IMR-90 (cell line): ENCODE measurements around the gene TBC1D8. TPM values are rescaled to one million over a fixed set of nuclear protein-coding genes. Genes with fewer than 3 reads are reported as not detected.

Experiments
- ATAC-seq: fragments of 200-7000 bp; cut with Tn5 transposase; 2 replicates; pipeline ENCODE4 v1.9.1; 2020; ENCODE audit warnings: low read depth, mild to moderate bottlenecking, moderate library complexity
- BruUV-seq: library from RNA; stranded (reverse); fragments of 400-500 nt; replicated peaks from 2 replicates; lab custom pipeline; 2021; lab: Mats Ljungman, UMichigan
- CTCF ChIA-PET: fragments of 300-600 bp; formaldehyde crosslinking; extraction: SDS; loops from one replicate; lab custom pipeline; 2021; ENCODE audit warnings: antibody characterized with exemption; lab: Yijun Ruan, JAX
- POLR2A ChIA-PET: fragments of 300-600 bp; sonication (Branson Sonifier 250); formaldehyde crosslinking; loops from one replicate; lab custom pipeline; 2022; ENCODE audit warnings: antibody characterized with exemption; ENCODE audit not compliant: unreplicated experiment; lab: Charles Lee
- DNase-seq: peaks from one replicate; pipeline ENCODE4 v3.0.0; 2013
- H2AFZ ChIP-seq: replicated peaks from 2 replicates; pipeline ENCODE3; 2013; ENCODE audit warnings: low read length, mild to moderate bottlenecking; ENCODE audit not compliant: poor library complexity
- H2AK5ac ChIP-seq: 2 replicates; pipeline ENCODE4 v1.6.1; 2013; ENCODE audit warnings: low read depth, low read length, inconsistent platforms
- H2AK9ac ChIP-seq: replicated peaks from 2 replicates; pipeline ENCODE3; 2013; ENCODE audit warnings: mild to moderate bottlenecking, low read depth, low read length, moderate library complexity; ENCODE audit not compliant: poor library complexity
- H2BK120ac ChIP-seq: 2 replicates; pipeline ENCODE4 v1.6.1; 2013; ENCODE audit warnings: low read depth, low read length, inconsistent platforms
- H2BK15ac ChIP-seq: 3 replicates; pipeline ENCODE4 v1.6.1; 2013; ENCODE audit warnings: low read depth, low read length, inconsistent platforms
- H2BK20ac ChIP-seq: 2 replicates; pipeline ENCODE4 v1.6.1; 2013; ENCODE audit warnings: low read depth, mild to moderate bottlenecking, inconsistent platforms, low read length, moderate library complexity
- H2BK5ac ChIP-seq: 2 replicates; pipeline ENCODE4 v1.6.1; 2013; ENCODE audit warnings: mild to moderate bottlenecking, low read depth, low read length, inconsistent platforms; ENCODE audit not compliant: poor library complexity, severe bottlenecking
- H3K14ac ChIP-seq: replicated peaks from 2 replicates; pipeline ENCODE4 v1.6.1; 2013; ENCODE audit warnings: low read depth, low read length, inconsistent platforms
- H3K18ac ChIP-seq: 2 replicates; pipeline ENCODE4 v1.6.1; 2013; ENCODE audit warnings: low read depth, low read length, control low read depth
- H3K23ac ChIP-seq: 2 replicates; pipeline ENCODE4 v1.6.1; 2013; ENCODE audit warnings: low read depth, low read length, inconsistent platforms
- H3K27ac ChIP-seq: 2 replicates; pipeline ENCODE4 v1.5.1; 2013; ENCODE audit warnings: mild to moderate bottlenecking, control low read depth, low read length; ENCODE audit not compliant: insufficient read depth
- H3K27me3 ChIP-seq: 2 replicates; pipeline ENCODE4 v1.6.1; 2013; ENCODE audit warnings: low read length; ENCODE audit not compliant: control insufficient read depth, insufficient read depth
- H3K36me3 ChIP-seq: 2 replicates; pipeline ENCODE4 v1.6.1; 2013; ENCODE audit warnings: low read length, mixed read lengths; ENCODE audit not compliant: control insufficient read depth, insufficient read depth
- H3K4ac ChIP-seq: 2 replicates; pipeline ENCODE4 v1.6.1; 2013; ENCODE audit warnings: low read depth, low read length, inconsistent platforms
- H3K4me1 ChIP-seq: 2 replicates; pipeline ENCODE4 v1.6.1; 2013; ENCODE audit warnings: low read length, mixed read lengths; ENCODE audit not compliant: control insufficient read depth, insufficient read depth
- H3K4me2 ChIP-seq: 2 replicates; pipeline ENCODE4 v1.6.1; 2013; ENCODE audit warnings: low read depth, mild to moderate bottlenecking, control low read depth, low read length, moderate library complexity
- H3K4me3 ChIP-seq: 2 replicates; pipeline ENCODE4 v1.5.1; 2013; ENCODE audit warnings: low read depth, mild to moderate bottlenecking, control low read depth, low read length, moderate library complexity; ENCODE audit not compliant: insufficient read depth
- H3K56ac ChIP-seq: 2 replicates; pipeline ENCODE4 v1.6.1; 2013; ENCODE audit warnings: low read length, inconsistent platforms; ENCODE audit not compliant: insufficient read depth; ENCODE audit errors: extremely low read depth
- H3K79me1 ChIP-seq, 2 experiments: 2 replicates each; pipeline ENCODE4 v1.6.1; 2013; ENCODE audit warnings: low read length in 2 of 2, inconsistent platforms in 1 of 2, low read depth in 1 of 2
- H3K9ac ChIP-seq: 2 replicates; pipeline ENCODE4 v1.6.1; 2013; ENCODE audit warnings: low read depth, low read length, control low read depth
- H3K9me1 ChIP-seq: 2 replicates; pipeline ENCODE4 v1.6.1; 2013; ENCODE audit warnings: low read length, inconsistent platforms; ENCODE audit not compliant: insufficient read depth
- H3K9me3 ChIP-seq: 2 replicates; pipeline ENCODE4 v1.6.1; 2013; ENCODE audit warnings: low read length; ENCODE audit not compliant: control insufficient read depth, insufficient read depth
- H4K20me1 ChIP-seq: 2 replicates; pipeline ENCODE4 v1.6.1; 2013; ENCODE audit warnings: low read length, inconsistent platforms; ENCODE audit not compliant: insufficient read depth
- H4K5ac ChIP-seq: 2 replicates; pipeline ENCODE4 v1.6.1; 2013; ENCODE audit warnings: mild to moderate bottlenecking, low read depth, low read length, control low read depth
- H4K8ac ChIP-seq, 2 experiments: 2 replicates each; pipeline ENCODE4 v1.6.1; 2013; ENCODE audit warnings: low read depth in 2 of 2, low read length in 2 of 2, control low read depth in 1 of 2, inconsistent platforms in 1 of 2
- H4K91ac ChIP-seq: 2 replicates; pipeline ENCODE4 v1.6.1; 2013; ENCODE audit warnings: low read depth, low read length, inconsistent platforms; ENCODE audit not compliant: insufficient read depth
- CTCF ChIP-seq: conservative IDR thresholded peaks from 2 replicates; pipeline ENCODE4 v1.5.1; 2012; ENCODE audit warnings: mild to moderate bottlenecking, low read depth, low read length, improper control_type of control experiment
- FOS ChIP-seq: fragments of 150-350 bp; IDR thresholded peaks from 2 replicates; pipeline ENCODE4 v1.6.1; 2016; ENCODE audit warnings: low read depth, low read length
- MAFK ChIP-seq: IDR thresholded peaks from 2 replicates; pipeline ENCODE4 v1.6.1; 2012; ENCODE audit warnings: low read depth, low read length, improper control_type of control experiment
- MXI1 ChIP-seq: IDR thresholded peaks from 2 replicates; pipeline ENCODE4 v1.6.1; 2012; ENCODE audit warnings: low read depth, mild to moderate bottlenecking, low read length, moderate library complexity, borderline replicate concordance
- WGBS, 2 experiments: methylation state at CpG; one replicate each; pipeline versions ENCODE4 v1.1.5 to v1.1.7; 2013; ENCODE audit warnings: missing lambda C conversion rate in 2 of 2; ENCODE audit not compliant: insufficient read length in 1 of 2; ENCODE audit errors: extremely low coverage in 2 of 2; 5-methylcytosine and 5-hydroxymethylcytosine counted together
- dilution Hi-C: fragments of 300-500 bp; cut with HindIII; formaldehyde crosslinking; loops from one replicate; pipeline ENCODE4 v1.14.3; 2018; ENCODE audit warnings: low sequenced_read_pairs; ENCODE audit not compliant: unreplicated experiment
- in situ Hi-C: fragments of 300-500 bp; cut with MboI; formaldehyde crosslinking; loops from 3 replicates; pipeline ENCODE4 v1.14.3; 2019; ENCODE audit warnings: low sequenced_read_pairs, inconsistent platforms, mixed read lengths
- intact Hi-C: fragments of 100-400 bp; cut with micrococcal nuclease; formaldehyde crosslinking; loops from 2 replicates; pipeline ENCODE4 v1.10.0; 2022
- polyA plus RNA-seq, 3 experiments: library from polyadenylated mRNA; depleted of rRNA; stranded (reverse); fragments of >200 nt; gene quantifications; 2 replicates each; pipeline ENCODE4 v1.2.3, GENCODE V29; 2012; ENCODE audit warnings: low replicate concordance in 1 of 3
- total RNA-seq: library from RNA; depleted of rRNA; stranded (reverse); fragments of >200 nt; gene quantifications from 2 replicates; pipeline ENCODE4 v1.2.3, GENCODE V29; 2012

Gene TBC1D8
- total and polyA plus RNA-seq, 2 of the 4 experiments (the other 2 are of a cell fraction): 1.3 to 1.5 TPM

DNA sequence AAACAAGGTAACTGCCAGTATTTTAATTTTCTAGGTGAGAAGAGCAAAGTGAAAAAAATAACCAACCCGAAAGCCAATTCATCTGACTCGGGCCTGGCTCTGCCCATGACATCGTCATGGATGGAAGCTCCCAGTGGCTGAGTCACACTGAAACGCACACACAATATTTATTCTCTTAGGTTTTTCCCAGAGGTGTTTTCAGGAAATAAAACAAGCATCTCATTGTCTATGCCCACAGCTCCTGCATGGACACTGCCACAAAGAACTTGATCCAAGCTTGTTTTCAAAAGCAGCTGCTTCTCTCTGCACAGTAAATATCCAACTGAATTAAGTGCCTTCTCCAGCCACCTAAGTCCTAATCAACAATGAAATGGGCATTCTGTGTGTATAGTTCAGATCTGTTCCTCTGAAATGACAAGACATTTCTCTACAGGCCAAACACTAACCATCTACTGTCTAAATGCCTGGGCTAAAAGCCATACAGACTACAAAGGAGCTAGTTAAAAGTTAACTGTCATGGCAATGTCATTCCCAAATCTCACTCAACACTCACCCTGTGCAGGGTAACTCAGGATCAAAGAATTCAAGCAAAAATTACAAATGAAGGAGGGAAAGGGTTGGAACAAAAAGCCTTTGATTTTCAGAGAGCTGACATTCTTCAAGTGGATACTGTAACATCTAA is 86.2 kb downstream of the TBC1D8 start:
- DNase-seq (peak; percentile 41), ATAC-seq (no peak; the same call in 1 of the 2 replicates)
- Histone ChIP-seq H3K4me2 (no peak overlapping the region), H2AFZ (no peak overlapping the region), H2AK5ac (0 out of 2 replicates have a peak overlapping the region, but pooled peaks have one; percentile 4), H3K9me3 (no peaks in the 10 kb centered on the region), H3K27ac (no peak overlapping the region), H3K9ac (no peak overlapping the region; the same call in 1 of the 2 replicates), H2BK20ac (0 out of 2 replicates have a peak overlapping the region, but pooled peaks have one; percentile 42), H3K36me3 (no peaks in the 10 kb centered on the region), H3K56ac (no peak overlapping the region), H3K79me1 (peaks cover 0 to 34% of the 10 kb centered on the region in 2 experiments; a peak in 2 of 4 replicates), H3K9me1 (peaks cover 19% of the 10 kb centered on the region), H2AK9ac (no peak overlapping the region), H2BK120ac (peak overlapping the region; percentile 38; the same call in 1 of the 2 replicates), H3K4me1 (peaks cover 9% of the 10 kb centered on the region), H3K14ac (peak overlapping the region; percentile 8; the same call in 1 of the 2 replicates), H2BK5ac (no peak overlapping the region), H3K18ac (no peak overlapping the region), H3K27me3 (no peaks in the 10 kb centered on the region), H2BK15ac (no peak overlapping the region), H3K23ac (no peak overlapping the region; the same call in 1 of the 2 replicates), H4K91ac (no peak overlapping the region; the same call in 1 of the 2 replicates), H4K20me1 (0 out of 2 replicates have a peak, but pooled peaks cover 5% of the 10 kb centered on the region), H4K5ac (no peak overlapping the region), H4K8ac (peak overlapping the region in 1 of 2 experiments; percentile 10; a peak in 1 of 4 replicates), H3K4me3 (no peak overlapping the region), H3K4ac (no peak overlapping the region)
- ChIA-PET CTCF (interaction anchor here (1.4 kb wide), 1 partner anchor 9 kb away, joined by 4 read pairs; no protein-coding TSS in a partner anchor), POLR2A (no interaction called here)
- dilution Hi-C loops: no loop called here
- intact Hi-C loops: no loop called here
- BruUV-seq: no TSS peak
- 25% methylated on average over 3 of the region's 4 CpGs; no CpG with 5 or more reads in 1 of the 2 experiments for WGBS, 2 experiments
- TF ChIP-seq MXI1: no peak
- no peak for TF ChIP-seq CTCF
- TF ChIP-seq MAFK: no peak
- TF ChIP-seq FOS: no peak
- in situ Hi-C loops: no loop called here
